ENCODE results near the gene COL2A1.

The COL2A1 gene

GRCh38 chr12:48029491-48030172 lies 25.4 kb upstream of the COL2A1 start:
- DNase-seq = no peak

- no peak for DNase-seq
These were observed 24.5 kb upstream of the COL2A1 start for GRCh38 chr12:48028541-48029431.

GRCh38 chr12:48027183-48028002 lies 23.1 kb upstream of the COL2A1 start:
- DNase-seq = no peak

- DNase-seq = no peak
These were observed 22.0 kb upstream of the COL2A1 start for GRCh38 chr12:48026060-48026827.

- DNase-seq = no peak
These were observed 21.0 kb upstream of the COL2A1 start for GRCh38 chr12:48025281-48025680.

GRCh38 chr12:48024735-48025134 lies 20.5 kb upstream of the COL2A1 start:
- no peak for DNase-seq

- no peak for DNase-seq
These were observed 19.1 kb upstream of the COL2A1 start for GRCh38 chr12:48023386-48023785.

GRCh38 chr12:48022676-48023385 lies 18.6 kb upstream of the COL2A1 start:
- DNase-seq = no peak

GRCh38 chr12:48022180-48022521 lies 17.9 kb upstream of the COL2A1 start:
- DNase-seq = no peak

- DNase-seq = no peak
These were observed 17.4 kb upstream of the COL2A1 start for GRCh38 chr12:48021485-48022179.

- DNase-seq = no peak
These were observed 15.5 kb upstream of the COL2A1 start for GRCh38 chr12:48019639-48020265.

GRCh38 chr12:48018618-48018995 lies 14.3 kb upstream of the COL2A1 start:
- no peak for DNase-seq

- DNase-seq = no peak
These were observed 13.8 kb upstream of the COL2A1 start for GRCh38 chr12:48017921-48018617.

- no peak for DNase-seq
These were observed 13.2 kb upstream of the COL2A1 start for GRCh38 chr12:48017496-48017895.

- no peak for DNase-seq
These were observed 12.2 kb upstream of the COL2A1 start for GRCh38 chr12:48016373-48017020.

- no peak for DNase-seq
These were observed 11.7 kb upstream of the COL2A1 start for GRCh38 chr12:48015954-48016353.

GRCh38 chr12:48015129-48015528 lies 10.9 kb upstream of the COL2A1 start:
- DNase-seq = no peak

GRCh38 chr12:48013287-48013686 lies 9.0 kb upstream of the COL2A1 start:
- DNase-seq = no peak

GRCh38 chr12:48012070-48012469 lies 7.8 kb upstream of the COL2A1 start:
- DNase-seq = no peak
